Right lobe of liver (tissue), 4 donors: Measurements from ENCODE around the gene ANO2.

Experiments
- POLR2A ChIP-seq: fragments of 450-650 bp; IDR thresholded peaks from one replicate; pipeline ENCODE4 v1.6.1; 2017; ENCODE audit warnings: antibody characterized with exemption, mild to moderate bottlenecking
- TF ChIP-seq, protein P1 (sequence below), 4 donors: fragments of 200-600 bp in 3 of 4; fragments of 450-650 bp in 1 of 4; IDR thresholded peaks; one replicate each; pipeline versions ENCODE4 v1.5.1 to v1.8.0; 2016 to 2022; ENCODE audit warnings: antibody characterized with exemption in 4 of 4, mild to moderate bottlenecking in 2 of 4
- donor health status: DM: no; HTN: no; CAD: no.
- donor health status: DM: no; HTN: no; CAD: no.
- donor health status: DM: no; HTN: yes; CAD: no.

- TF ChIP-seq POLR2A: no peak
- TF ChIP-seq, protein P1, sequence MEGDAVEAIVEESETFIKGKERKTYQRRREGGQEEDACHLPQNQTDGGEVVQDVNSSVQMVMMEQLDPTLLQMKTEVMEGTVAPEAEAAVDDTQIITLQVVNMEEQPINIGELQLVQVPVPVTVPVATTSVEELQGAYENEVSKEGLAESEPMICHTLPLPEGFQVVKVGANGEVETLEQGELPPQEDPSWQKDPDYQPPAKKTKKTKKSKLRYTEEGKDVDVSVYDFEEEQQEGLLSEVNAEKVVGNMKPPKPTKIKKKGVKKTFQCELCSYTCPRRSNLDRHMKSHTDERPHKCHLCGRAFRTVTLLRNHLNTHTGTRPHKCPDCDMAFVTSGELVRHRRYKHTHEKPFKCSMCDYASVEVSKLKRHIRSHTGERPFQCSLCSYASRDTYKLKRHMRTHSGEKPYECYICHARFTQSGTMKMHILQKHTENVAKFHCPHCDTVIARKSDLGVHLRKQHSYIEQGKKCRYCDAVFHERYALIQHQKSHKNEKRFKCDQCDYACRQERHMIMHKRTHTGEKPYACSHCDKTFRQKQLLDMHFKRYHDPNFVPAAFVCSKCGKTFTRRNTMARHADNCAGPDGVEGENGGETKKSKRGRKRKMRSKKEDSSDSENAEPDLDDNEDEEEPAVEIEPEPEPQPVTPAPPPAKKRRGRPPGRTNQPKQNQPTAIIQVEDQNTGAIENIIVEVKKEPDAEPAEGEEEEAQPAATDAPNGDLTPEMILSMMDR (IDR thresholded peaks at IDR 0.05): no peak
Measured at GRCh38 chr12:5694759-5695409, 250.2 kb downstream of the ANO2 start.
